ENCODE data around the gene ADISSP.

Gene ADISSP

DNA sequence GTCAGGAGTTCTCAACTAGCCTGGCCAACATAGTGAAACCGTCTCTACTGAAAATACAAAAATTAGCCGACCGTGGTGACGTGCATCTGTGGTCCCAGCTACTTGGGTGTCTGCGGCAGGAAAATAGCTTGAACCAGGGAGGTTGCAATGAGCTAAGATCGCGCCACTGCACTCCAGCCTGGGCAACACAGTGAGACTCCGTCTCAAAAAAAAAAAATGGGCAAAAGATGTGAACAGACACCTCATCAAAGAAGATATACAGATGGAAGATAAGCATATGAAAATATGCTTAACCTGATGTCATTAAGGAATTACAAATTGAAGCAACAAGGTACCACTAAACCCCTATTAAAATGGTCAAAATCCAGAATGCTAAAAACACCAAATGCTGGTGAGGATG is 44.3 kb downstream of the ADISSP start:
- TF ChIP-seq, protein P1, sequence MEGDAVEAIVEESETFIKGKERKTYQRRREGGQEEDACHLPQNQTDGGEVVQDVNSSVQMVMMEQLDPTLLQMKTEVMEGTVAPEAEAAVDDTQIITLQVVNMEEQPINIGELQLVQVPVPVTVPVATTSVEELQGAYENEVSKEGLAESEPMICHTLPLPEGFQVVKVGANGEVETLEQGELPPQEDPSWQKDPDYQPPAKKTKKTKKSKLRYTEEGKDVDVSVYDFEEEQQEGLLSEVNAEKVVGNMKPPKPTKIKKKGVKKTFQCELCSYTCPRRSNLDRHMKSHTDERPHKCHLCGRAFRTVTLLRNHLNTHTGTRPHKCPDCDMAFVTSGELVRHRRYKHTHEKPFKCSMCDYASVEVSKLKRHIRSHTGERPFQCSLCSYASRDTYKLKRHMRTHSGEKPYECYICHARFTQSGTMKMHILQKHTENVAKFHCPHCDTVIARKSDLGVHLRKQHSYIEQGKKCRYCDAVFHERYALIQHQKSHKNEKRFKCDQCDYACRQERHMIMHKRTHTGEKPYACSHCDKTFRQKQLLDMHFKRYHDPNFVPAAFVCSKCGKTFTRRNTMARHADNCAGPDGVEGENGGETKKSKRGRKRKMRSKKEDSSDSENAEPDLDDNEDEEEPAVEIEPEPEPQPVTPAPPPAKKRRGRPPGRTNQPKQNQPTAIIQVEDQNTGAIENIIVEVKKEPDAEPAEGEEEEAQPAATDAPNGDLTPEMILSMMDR (IDR thresholded peaks at IDR 0.05; ENCODE audit: control insufficient read depth, extremely low read depth, insufficient read depth), result no peak
- H3K4me3 ChIP-seq (ENCODE audit: low read depth, low read length), result no peak overlapping the region
- DNase-seq (ENCODE audit: low read depth), result no peak

DNA sequence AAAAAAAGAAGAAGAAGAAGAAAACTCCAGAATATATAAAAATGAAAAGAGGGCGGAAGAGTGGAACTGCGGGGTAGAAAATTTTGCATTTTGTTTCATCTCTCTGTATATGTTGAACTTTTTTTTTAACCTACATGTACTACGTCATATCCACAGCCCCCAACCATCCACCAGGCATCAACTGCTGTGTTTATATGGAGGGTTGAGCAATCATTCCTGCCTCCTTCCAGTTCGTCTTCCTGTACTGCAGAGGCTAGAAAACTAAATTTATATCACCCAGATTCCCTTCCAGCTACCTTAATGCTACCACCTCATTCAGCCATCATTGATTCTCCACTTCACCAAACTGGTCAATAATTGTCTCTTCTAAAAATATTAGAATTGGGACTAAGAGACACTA is 45.6 kb downstream of the ADISSP start:
- TF ChIP-seq, protein P1 (IDR thresholded peaks at IDR 0.05; ENCODE audit: control insufficient read depth, extremely low read depth, insufficient read depth), result no peak
- DNase-seq (ENCODE audit: low read depth), result no peak
- no peak overlapping the region for H3K4me3 ChIP-seq (ENCODE audit: low read depth, low read length)

DNA sequence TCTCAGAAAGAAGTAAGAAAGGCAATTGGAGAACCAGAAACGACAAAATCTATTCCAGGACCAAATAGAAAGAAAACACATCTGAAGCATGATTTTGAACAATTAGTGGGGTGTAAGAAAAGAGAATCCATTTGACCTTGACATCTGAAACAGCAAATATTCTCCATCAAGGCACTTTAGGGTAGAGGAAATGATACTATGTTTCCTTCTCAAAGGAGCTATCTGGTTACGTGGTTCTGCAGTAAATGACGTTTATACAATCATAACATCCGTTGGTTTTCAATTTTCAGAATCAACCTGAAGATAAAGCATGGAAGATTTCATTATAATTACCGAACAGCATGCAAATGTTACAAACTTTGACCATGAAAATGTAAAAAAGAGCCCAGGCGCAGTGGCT is 46.9 kb downstream of the ADISSP start:
- no peak overlapping the region for H3K4me3 ChIP-seq (ENCODE audit: low read depth, low read length)
- TF ChIP-seq, protein P1 (IDR thresholded peaks at IDR 0.05; ENCODE audit: control insufficient read depth, extremely low read depth, insufficient read depth), result no peak
- DNase-seq (ENCODE audit: low read depth), result no peak

DNA sequence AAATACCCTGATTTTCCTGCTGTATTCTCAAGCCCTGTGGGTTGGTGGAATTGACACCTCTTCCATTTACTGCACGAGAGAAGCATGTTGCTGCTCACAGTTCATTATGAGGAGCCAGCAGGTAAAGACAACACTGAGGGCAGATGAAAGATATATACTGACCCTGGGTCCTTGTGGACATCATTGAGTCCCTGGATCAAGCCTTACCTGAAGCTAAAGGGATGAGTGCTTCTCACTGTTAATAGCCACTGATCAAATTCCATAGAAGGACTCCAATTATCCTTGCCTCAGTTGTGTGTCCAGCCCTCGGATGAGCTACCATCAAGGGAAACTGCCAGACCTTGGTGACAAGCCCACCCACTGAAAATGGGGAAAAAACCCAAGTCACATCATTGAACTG is 47.5 kb downstream of the ADISSP start:
- no peak for DNase-seq (ENCODE audit: low read depth)
- TF ChIP-seq, protein P1 (IDR thresholded peaks at IDR 0.05; ENCODE audit: control insufficient read depth, extremely low read depth, insufficient read depth), result no peak

DNA sequence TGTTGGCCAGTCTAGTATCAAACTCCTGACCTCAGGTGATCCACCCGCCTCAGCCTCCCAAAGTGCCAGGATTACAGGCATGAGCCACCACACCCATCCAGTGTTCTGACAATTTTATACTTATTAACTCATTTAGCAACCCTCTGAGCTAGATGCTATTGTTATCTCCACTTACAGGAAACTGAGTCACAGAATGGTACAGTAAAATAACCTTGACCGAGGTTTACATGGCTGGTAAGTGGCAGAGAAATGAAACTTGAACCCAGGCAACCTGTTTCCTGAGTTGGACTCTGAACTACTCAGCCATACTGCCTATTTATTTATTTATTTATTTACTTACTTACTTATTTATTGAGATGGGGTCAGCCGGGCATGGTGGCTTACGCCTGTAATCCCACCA is 48.5 kb downstream of the ADISSP start:
- H3K4me3 ChIP-seq (ENCODE audit: low read depth, low read length), result no peak overlapping the region
- TF ChIP-seq, protein P1 (IDR thresholded peaks at IDR 0.05; ENCODE audit: control insufficient read depth, extremely low read depth, insufficient read depth), result no peak
- no peak for DNase-seq (ENCODE audit: low read depth)

More for the DNA sequence above, 47.5 kb downstream of the ADISSP start:
- no peak overlapping the region for H3K4me3 ChIP-seq (ENCODE audit: low read depth, low read length)

DNA sequence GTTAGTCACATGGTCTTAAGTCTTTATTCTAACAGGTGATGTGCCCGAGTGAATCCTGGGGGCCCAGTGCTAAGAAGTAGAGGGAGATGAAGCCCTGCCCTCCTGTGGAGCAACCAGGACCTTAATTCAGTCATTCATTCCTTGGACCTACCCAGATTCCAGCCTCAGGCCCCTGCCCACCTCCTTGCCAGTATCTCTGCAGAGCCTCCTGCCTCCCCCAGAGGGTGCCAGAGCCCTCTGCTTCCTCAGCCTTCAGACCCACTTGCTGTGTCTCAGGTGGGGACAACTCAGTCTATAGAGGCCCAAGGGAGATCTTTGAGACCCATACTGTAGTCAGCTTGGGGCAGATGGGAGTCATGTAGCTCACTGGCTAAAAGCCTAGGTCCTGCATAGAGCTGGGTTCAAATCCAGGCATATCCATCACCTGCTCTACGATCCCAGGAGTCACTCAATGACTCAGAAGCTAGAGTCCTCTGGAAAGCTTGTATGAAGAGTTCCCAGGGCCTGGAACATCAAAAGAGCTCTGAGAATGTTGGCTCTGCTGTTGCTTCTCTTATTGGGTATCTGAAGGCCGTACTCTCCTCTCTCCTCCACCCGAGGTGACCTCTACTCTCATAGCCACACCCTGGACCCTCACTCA is 51.2 kb downstream of the ADISSP start:
- TF ChIP-seq, protein P1 (IDR thresholded peaks at IDR 0.05; ENCODE audit: control insufficient read depth, extremely low read depth, insufficient read depth), result peak; percentile 58
- no peak overlapping the region for H3K4me3 ChIP-seq (ENCODE audit: low read depth, low read length)
- DNase-seq (ENCODE audit: low read depth), result no peak

DNA sequence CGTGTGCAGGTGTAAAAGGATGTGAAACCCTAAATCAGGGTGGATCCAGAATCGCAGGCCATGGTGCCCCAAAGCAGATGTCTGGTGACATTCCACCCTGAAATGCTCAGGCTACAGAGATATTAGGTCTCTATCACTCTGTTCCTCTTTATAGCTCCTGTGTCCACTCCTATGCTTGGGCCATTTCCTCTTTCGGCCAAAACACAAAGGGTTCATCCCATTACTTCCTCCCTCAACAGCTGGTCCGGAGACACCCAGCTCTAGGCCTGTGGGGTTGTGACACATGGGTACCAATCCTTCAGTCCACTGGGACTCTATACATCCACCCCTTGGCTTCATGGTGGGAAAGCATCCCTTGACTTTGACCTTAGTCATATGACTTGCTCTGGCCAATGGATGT is 53.5 kb downstream of the ADISSP start:
- no peak overlapping the region for H3K4me3 ChIP-seq (ENCODE audit: low read depth, low read length)
- DNase-seq (ENCODE audit: low read depth), result no peak
- TF ChIP-seq, protein P1 (IDR thresholded peaks at IDR 0.05; ENCODE audit: control insufficient read depth, extremely low read depth, insufficient read depth), result no peak
